ENCODE results near the gene SLC25A23.

Gene SLC25A23

DNA sequence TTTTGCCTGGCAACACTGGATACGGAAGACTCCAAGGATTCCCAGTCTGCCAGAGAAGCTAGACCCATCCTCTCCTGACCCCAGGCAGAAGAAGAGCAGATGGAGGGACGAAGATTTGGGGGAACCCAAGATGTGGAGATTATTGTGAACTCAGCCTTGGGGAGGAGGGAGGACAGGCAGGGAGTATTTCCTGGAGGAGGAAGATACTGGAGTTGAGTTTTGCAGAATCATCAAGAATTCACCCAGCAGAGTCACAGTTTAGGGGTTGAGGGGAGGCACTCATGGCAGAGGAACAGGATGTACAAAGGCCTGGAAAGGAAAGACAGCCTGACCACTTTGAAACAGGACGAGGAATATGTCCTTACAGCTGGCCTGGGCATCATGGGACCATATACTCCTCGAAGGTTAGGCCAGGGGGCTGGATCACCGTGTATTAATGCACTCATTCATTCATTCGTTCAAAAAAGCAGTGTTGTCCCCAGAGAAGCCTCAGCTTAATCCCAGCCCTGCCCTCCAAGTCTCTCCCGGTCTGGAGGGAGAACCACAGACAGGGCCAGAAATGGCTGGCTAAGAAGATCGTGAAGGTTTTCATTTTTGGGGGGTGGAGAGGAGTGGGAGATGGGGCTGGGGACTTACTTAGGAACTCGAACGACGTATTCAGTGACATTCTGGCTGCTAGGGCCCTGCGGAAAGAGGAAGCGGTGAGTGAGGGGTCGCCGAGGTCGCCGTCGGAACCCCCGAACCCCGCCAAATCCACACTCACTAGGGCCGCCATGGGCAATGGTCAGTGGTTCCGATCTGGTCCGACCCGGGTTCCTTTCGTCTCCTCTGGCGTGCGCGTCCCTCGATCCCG lies 67.1 kb downstream of the SLC25A23 start:
- in situ Hi-C loops (cut with HindIII; ENCODE audit: low sequenced_read_pairs) = no loop called here
- TF ChIP-seq, protein P1, sequence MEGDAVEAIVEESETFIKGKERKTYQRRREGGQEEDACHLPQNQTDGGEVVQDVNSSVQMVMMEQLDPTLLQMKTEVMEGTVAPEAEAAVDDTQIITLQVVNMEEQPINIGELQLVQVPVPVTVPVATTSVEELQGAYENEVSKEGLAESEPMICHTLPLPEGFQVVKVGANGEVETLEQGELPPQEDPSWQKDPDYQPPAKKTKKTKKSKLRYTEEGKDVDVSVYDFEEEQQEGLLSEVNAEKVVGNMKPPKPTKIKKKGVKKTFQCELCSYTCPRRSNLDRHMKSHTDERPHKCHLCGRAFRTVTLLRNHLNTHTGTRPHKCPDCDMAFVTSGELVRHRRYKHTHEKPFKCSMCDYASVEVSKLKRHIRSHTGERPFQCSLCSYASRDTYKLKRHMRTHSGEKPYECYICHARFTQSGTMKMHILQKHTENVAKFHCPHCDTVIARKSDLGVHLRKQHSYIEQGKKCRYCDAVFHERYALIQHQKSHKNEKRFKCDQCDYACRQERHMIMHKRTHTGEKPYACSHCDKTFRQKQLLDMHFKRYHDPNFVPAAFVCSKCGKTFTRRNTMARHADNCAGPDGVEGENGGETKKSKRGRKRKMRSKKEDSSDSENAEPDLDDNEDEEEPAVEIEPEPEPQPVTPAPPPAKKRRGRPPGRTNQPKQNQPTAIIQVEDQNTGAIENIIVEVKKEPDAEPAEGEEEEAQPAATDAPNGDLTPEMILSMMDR (IDR thresholded peaks at IDR 0.05; ENCODE audit: low read depth, low read length) = no peak
- peak overlapping the region; percentile 74 for H3K4me3 ChIP-seq (ENCODE audit: low read depth, low read length)
- DNase-seq (ENCODE audit: low read depth, low spot score) = no peak

Measured in astrocyte of the spinal cord (primary cell).